Prostate gland (tissue), 2 donors: ENCODE measurements around the gene SEMA6D. TPM values are rescaled to one million over a fixed set of nuclear protein-coding genes. Genes with fewer than 3 reads are reported as not detected.

Source experiments
- DNase-seq: peaks from one replicate; pipeline ENCODE4 v3.0.0-alpha.2; 2019; ENCODE audit warnings: low spot score
- H3K27ac ChIP-seq, 2 donors: fragments of 200-600 bp; sonication (generic); 2 replicates each; pipeline ENCODE4 v1.5.1; 2017 to 2019
- H3K27me3 ChIP-seq: fragments of 200-600 bp; sonication (generic); replicated peaks from 2 replicates; pipeline ENCODE4 v1.5.1; 2019; ENCODE audit not compliant: insufficient read depth
- H3K36me3 ChIP-seq, 2 donors: fragments of 200-600 bp; sonication (generic); 1 replicate in 1 of 2; 2 replicates in 1 of 2; pipeline versions ENCODE4 v1.5.1 to v1.8.1; 2017 to 2019
- H3K4me1 ChIP-seq: fragments of 200-600 bp; sonication (generic); replicated peaks from 2 replicates; pipeline ENCODE4 v1.5.1; 2019
- H3K4me3 ChIP-seq, 2 donors: fragments of 200-600 bp; sonication (generic); 2 replicates each; pipeline ENCODE4 v1.5.1; 2017 to 2019
- H3K9me3 ChIP-seq: fragments of 200-600 bp; sonication (generic); 2 replicates; pipeline ENCODE4 v1.5.1; 2017
- CTCF ChIP-seq, 4 experiments: fragments of 200-600 bp in 2 of 4; fragments of 450-650 bp in 2 of 4; sonication (generic) in 2 of 4; IDR thresholded peaks; 1 replicate in 3 of 4; 2 replicates in 1 of 4; pipeline ENCODE4 v1.5.1; 2016 to 2019; ENCODE audit warnings: antibody characterized with exemption in 4 of 4, mild to moderate bottlenecking in 2 of 4, moderate library complexity in 2 of 4
- POLR2A ChIP-seq: fragments of 450-650 bp; IDR thresholded peaks from one replicate; pipeline ENCODE4 v1.6.1; 2016; ENCODE audit warnings: antibody characterized with exemption, mild to moderate bottlenecking
- POLR2AphosphoS5 ChIP-seq: sonication (generic); formaldehyde crosslinking; IDR thresholded peaks from one replicate; pipeline ENCODE4 v1.6.1; 2017; ENCODE audit warnings: antibody characterized with exemption
- WGBS: methylation state at CpG from one replicate; pipeline ENCODE4 v1.1.5; 2018; 5-methylcytosine and 5-hydroxymethylcytosine counted together
- intact Hi-C: fragments of 100-400 bp; cut with DNase I; formaldehyde crosslinking; loops from one replicate; pipeline ENCODE4 v1.14.2; 2022
- total RNA-seq, 2 donors: library from RNA; depleted of rRNA; stranded (reverse); fragments of >200 nt; gene quantifications; one replicate each; pipeline ENCODE4 v1.1.0, GENCODE V29; 2016

The SEMA6D gene
- total RNA-seq, 2 donors from 2014 or later = 9.8 to 18.1 TPM

- no peaks in the 10 kb centered on the region for H3K4me1 ChIP-seq
- no peak overlapping the region for H3K27ac ChIP-seq
- no peaks in the 10 kb centered on the region for H3K27me3 ChIP-seq
- DNase-seq = no peak
- H3K9me3 ChIP-seq = no peaks in the 10 kb centered on the region
- no peak overlapping the region for H3K4me3 ChIP-seq
- TF ChIP-seq CTCF (IDR thresholded peaks at IDR 0.05) (no peak), POLR2AphosphoS5 (no peak), POLR2A (no peak)
- whole genome bisulfite sequencing = 90% methylated on average over 4 of the region's 4 CpGs
- intact Hi-C loops = no loop called here
- no peaks in the 10 kb centered on the region for H3K36me3 ChIP-seq
Measured at GRCh38 chr15:47689660-47690059, 27.6 kb upstream of the SEMA6D start.

- DNase-seq = no peak
- H3K4me1 ChIP-seq = no peaks in the 10 kb centered on the region
- TF ChIP-seq POLR2A (no peak), CTCF (IDR thresholded peaks at IDR 0.05) (no peak), POLR2AphosphoS5 (no peak)
- no peaks in the 10 kb centered on the region for H3K36me3 ChIP-seq
- no peak overlapping the region for H3K27ac ChIP-seq
- WGBS = 69% methylated on average over 2 of the region's 2 CpGs
- no peak overlapping the region for H3K4me3 ChIP-seq
- intact Hi-C loops = no loop called here
- H3K9me3 ChIP-seq = no peaks in the 10 kb centered on the region
- no peaks in the 10 kb centered on the region for H3K27me3 ChIP-seq
Measured at GRCh38 chr15:47691882-47692281, 25.4 kb upstream of the SEMA6D start.

- Histone ChIP-seq H3K36me3 (no peaks in the 10 kb centered on the region), H3K9me3 (no peaks in the 10 kb centered on the region), H3K4me3 (no peak overlapping the region), H3K27me3 (no peaks in the 10 kb centered on the region), H3K27ac (no peak overlapping the region), H3K4me1 (no peaks in the 10 kb centered on the region)
- TF ChIP-seq CTCF (IDR thresholded peaks at IDR 0.05) (no peak), POLR2AphosphoS5 (no peak), POLR2A (no peak)
- DNase-seq = no peak
- WGBS = 87% methylated on average over 2 of the region's 2 CpGs
- intact Hi-C loops = no loop called here
Measured at GRCh38 chr15:47696351-47696750, 21.0 kb upstream of the SEMA6D start.

- H3K4me1 ChIP-seq = no peaks in the 10 kb centered on the region
- no peaks in the 10 kb centered on the region for H3K36me3 ChIP-seq
- WGBS = 82% methylated on average over 8 of the region's 8 CpGs
- H3K27ac ChIP-seq = no peak overlapping the region
- H3K9me3 ChIP-seq = no peaks in the 10 kb centered on the region
- intact Hi-C loops = no loop called here
- TF ChIP-seq POLR2AphosphoS5 = no peak
- no peak for TF ChIP-seq POLR2A
- no peak for TF ChIP-seq CTCF (IDR thresholded peaks at IDR 0.05)
- H3K27me3 ChIP-seq = no peaks in the 10 kb centered on the region
- H3K4me3 ChIP-seq = no peak overlapping the region
- DNase-seq = no peak
Measured at GRCh38 chr15:47705281-47705997, 11.9 kb upstream of the SEMA6D start.

- Histone ChIP-seq H3K27me3 (no peaks in the 10 kb centered on the region), H3K4me1 (no peaks in the 10 kb centered on the region), H3K4me3 (no peak overlapping the region), H3K36me3 (no peaks in the 10 kb centered on the region), H3K27ac (no peak overlapping the region), H3K9me3 (no peaks in the 10 kb centered on the region)
- 95% methylated on average over 5 of the region's 5 CpGs for WGBS
- no peak for DNase-seq
- intact Hi-C loops = no loop called here
- TF ChIP-seq POLR2A = no peak
- TF ChIP-seq POLR2AphosphoS5 = no peak
- TF ChIP-seq CTCF (IDR thresholded peaks at IDR 0.05) = no peak
Measured at GRCh38 chr15:47707391-47707790, 9.9 kb upstream of the SEMA6D start.
